ENCODE data around the gene BRIX1. TPM values are rescaled to one million over a fixed set of nuclear protein-coding genes. Genes with fewer than 3 reads are reported as not detected.
A peak's percentile ranks its signal among the peaks of the same experiment; 100 is the strongest.

The BRIX1 gene
- total RNA-seq, 6 experiments from 2014 or later = 49.3 to 60.4 (median 55.0) TPM

- peak; percentile 74 for DNase-seq
- H3K9me3 Mint-ChIP-seq = no peaks in the 10 kb centered on the region
- H3K27me3 Mint-ChIP-seq (ENCODE audit: insufficient read depth) = no peaks in the 10 kb centered on the region; the same call in 1 of the 2 replicates
- TF ChIP-seq CTCF (IDR thresholded peaks at IDR 0.05) = no peak
- no peak overlapping the region; the same call in 1 of the 2 replicates for H3K27ac Mint-ChIP-seq
- no peaks in the 10 kb centered on the region for H3K36me3 Mint-ChIP-seq (ENCODE audit: low read depth)
- H3K4me1 Mint-ChIP-seq (ENCODE audit: low read depth) = peaks cover 18% of the 10 kb centered on the region
- peak overlapping the region; percentile 14 for H3K4me3 Mint-ChIP-seq
Observed at GRCh38 chr5:34891981-34892380, 23.5 kb upstream of the BRIX1 start.

DNA sequence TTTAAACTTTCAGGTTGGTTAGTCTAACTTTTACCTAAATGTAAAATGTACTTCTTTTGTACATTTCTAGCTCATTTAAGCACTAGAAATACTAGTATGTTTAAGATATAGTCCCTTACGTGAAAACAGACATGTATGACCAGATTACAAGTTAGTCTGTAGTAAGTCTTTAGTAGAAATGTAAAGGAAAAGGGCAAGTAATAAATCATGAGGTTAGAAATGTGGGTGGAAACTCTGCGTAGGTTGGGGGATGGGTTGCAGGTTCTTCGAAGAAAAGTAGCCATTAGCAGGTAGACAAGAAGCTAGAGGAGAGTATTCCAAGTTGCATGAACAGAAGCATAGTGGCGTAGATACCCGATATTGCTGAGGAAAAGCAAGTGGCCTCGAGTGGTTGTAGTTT lies 23.1 kb upstream of the BRIX1 start:
- no peaks in the 10 kb centered on the region for H3K9me3 Mint-ChIP-seq
- H3K27ac Mint-ChIP-seq = no peak overlapping the region
- no peak for DNase-seq
- H3K36me3 Mint-ChIP-seq (ENCODE audit: low read depth) = no peaks in the 10 kb centered on the region
- peaks cover 18% of the 10 kb centered on the region for H3K4me1 Mint-ChIP-seq (ENCODE audit: low read depth)
- no peaks in the 10 kb centered on the region for H3K27me3 Mint-ChIP-seq (ENCODE audit: insufficient read depth)
- TF ChIP-seq CTCF (IDR thresholded peaks at IDR 0.05) = no peak
- H3K4me3 Mint-ChIP-seq = no peak overlapping the region; the same call in 1 of the 2 replicates

- no peak overlapping the region for H3K4me3 Mint-ChIP-seq
- TF ChIP-seq CTCF (IDR thresholded peaks at IDR 0.05) = no peak
- no peaks in the 10 kb centered on the region for H3K27me3 Mint-ChIP-seq (ENCODE audit: insufficient read depth)
- no peak for DNase-seq
- H3K4me1 Mint-ChIP-seq (ENCODE audit: low read depth) = peaks cover 35% of the 10 kb centered on the region
- H3K27ac Mint-ChIP-seq = no peak overlapping the region
- no peaks in the 10 kb centered on the region for H3K9me3 Mint-ChIP-seq
- no peaks in the 10 kb centered on the region for H3K36me3 Mint-ChIP-seq (ENCODE audit: low read depth)
Observed at GRCh38 chr5:34894716-34895115, 20.8 kb upstream of the BRIX1 start.

DNA sequence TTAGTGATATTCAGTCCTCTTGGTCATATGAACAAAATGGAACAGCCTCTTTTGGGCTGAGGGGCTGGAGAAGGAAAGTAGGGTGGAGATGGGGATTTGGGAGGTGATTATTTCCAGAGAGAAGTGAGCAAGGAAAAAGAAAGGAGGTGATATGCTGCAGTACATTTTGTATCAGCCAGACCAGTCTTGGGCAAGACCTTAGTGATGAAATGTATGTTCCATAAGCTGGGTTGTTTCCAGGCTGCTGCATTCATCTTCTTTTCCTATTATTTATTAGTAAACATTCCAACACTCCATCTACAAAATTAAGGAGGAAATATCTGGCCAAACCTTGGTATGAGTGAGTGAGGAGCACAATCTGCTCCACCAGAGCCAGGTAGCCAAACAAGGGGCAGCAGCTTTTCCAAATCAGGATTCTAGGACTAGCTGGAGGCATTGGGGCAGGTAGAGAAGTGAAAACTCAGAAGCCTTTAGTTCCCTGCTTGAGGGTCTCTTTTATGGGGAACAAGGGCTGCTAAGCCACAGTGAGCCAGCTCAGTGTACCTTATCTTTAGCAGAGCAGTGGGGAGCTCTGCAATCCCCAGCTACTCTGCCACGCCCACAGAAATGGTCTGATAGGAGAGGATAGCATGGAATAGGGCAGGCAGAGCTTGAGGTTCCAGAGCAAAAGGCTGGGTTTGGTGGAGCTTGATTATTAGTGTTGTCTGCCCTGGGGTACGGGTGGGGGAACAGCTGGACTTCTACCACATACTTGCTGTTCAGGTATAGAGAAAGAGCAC lies 19.7 kb upstream of the BRIX1 start:
- Mint-ChIP-seq H3K27me3 (ENCODE audit: insufficient read depth) (no peaks in the 10 kb centered on the region), H3K36me3 (ENCODE audit: low read depth) (no peaks in the 10 kb centered on the region)

DNA sequence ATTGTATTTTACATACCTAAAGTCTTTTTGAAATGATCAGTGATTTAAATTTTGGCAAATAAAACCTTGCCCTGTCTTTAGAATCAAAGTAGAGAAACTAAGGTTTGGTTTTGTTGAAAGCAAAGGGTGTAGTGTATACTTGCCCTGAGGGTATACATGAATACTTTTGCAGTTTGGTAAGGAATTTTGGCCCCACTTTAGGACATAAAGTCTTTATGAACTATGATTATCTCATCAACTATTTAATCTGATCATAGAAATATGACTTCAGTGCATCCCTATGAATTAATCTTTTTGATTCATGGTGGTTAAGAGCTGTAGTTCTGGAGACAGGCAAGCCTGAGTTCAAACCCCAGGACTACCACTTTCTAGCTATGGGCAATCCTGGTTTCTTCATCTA lies 17.9 kb upstream of the BRIX1 start:
- H3K4me3 Mint-ChIP-seq = no peak overlapping the region
- H3K36me3 Mint-ChIP-seq (ENCODE audit: low read depth) = no peaks in the 10 kb centered on the region
- TF ChIP-seq CTCF (IDR thresholded peaks at IDR 0.05) = no peak
- no peaks in the 10 kb centered on the region for H3K9me3 Mint-ChIP-seq
- DNase-seq = no peak
- peaks cover 17% of the 10 kb centered on the region for H3K4me1 Mint-ChIP-seq (ENCODE audit: low read depth)
- H3K27me3 Mint-ChIP-seq (ENCODE audit: insufficient read depth) = no peaks in the 10 kb centered on the region
- H3K27ac Mint-ChIP-seq = no peak overlapping the region

More for the DNA sequence above, 19.7 kb upstream of the BRIX1 start:
- Mint-ChIP-seq H3K4me3 (no peak overlapping the region), H3K4me1 (ENCODE audit: low read depth) (peaks cover 35% of the 10 kb centered on the region), H3K9me3 (no peaks in the 10 kb centered on the region), H3K27ac (no peak overlapping the region)
- no peak for TF ChIP-seq CTCF (IDR thresholded peaks at IDR 0.05)
- no peak for DNase-seq

Data from HFFc6 (cell line).